ENCODE data around the gene CBFA2T2.

The CBFA2T2 gene

DNA sequence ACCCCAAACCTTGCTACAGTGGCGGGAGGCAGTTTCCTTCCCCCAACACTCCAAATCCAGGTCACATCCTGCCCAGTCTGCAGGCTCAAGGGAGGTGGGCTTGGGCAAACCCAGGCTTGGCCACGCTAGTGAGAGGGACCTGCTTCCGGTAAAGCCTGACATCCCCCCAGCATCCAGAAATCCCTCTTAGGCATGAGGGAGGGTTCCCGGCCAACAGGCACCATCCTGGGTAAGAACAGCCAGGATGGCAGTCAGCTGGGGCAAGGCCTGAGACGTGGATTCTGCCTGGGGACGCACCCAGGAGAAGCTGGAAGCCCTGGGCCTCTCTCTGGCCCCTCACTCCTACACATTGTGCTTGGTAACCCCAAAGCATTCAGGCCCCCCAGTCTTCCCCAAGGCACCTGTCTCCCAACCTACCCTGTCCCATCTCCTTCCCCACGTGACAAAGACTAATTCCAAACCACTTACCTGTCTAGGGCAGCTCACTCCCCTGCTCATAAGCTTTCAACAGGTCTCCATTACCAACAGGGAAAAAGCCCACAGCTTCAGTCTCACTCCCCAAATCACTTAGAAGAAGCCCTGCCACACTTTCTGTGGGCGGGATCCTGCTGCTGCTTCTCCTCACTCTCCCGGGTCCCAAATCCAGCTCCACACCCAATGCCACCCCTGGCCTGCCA, 174.3 kb downstream of the CBFA2T2 start:
- no peak for DNase-seq (ENCODE audit: low read depth in 2 of 2, low spot score in 1 of 2)

DNA sequence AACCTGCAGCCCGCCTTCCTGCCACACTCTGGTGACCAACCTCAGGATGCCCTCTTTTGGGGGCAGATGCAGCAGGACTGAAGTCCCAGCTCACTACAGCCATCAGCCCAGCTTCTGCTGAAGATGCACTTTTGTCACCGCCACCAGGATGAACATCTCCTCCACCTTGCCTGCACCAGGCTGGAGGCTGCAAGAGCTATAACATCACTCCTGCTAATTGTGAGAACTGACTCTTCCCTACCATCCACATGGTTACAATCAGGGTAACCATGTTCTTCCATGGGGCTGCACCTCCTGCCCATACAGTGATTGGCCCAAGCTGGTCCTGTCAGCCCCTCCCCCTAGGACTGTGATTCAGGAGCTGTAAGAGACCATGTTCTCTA, 174.9 kb downstream of the CBFA2T2 start:
- no peak for DNase-seq (ENCODE audit: low read depth in 2 of 2, low spot score in 1 of 2)

DNA sequence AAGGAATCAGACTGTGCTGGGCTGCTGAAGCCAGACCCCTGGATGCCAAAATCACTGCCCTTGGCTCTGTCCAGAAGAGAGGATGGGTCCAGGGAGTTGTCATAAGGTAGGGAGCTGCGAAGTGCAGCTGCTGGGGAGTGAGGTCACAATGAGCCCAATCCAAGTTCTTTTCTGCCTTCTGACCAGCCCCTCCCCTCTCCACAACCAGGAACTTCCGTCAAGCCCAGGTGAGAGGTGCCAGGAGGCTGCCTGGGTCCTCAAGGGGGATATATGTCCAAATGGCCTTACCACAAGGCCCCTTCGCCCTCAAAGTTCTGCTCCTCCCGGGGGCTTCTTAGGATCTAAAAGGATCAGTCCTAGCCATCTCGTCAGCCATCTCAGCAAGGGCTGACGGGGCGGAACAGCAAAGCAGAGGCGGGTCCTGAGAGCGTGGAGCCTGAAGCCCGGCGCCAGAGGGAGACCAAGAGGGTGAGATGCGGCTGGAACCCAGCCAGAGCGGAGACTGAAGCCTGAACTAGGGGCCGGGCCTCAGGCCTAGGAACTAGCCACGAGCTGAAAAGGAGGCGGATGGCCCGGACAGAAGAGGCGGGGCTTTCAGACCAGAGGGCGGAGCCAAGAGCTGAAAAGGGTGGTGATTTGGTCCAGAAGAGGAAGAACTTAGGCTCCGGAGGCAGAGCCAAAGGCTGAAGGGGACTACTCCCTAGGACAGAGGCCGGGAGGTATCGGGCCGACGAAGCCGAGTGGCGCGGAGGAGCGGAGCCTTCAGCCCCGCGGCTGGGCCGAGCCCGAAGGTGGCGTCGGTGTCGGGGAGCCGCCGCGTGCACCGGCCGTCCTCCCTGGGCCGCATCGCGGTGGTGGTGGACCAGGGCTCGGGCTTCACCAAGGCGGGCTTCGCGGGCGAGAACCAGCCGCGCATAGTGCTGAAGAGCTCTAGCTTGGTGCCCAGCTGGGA, 176.7 kb downstream of the CBFA2T2 start, which contains the start of gene ACTL10:
ACTL10 (plus strand) TSS at position 651 of the 952 bp plus-strand sequence. CDS start 555 bp downstream, outside the sequence.
- DNase-seq (ENCODE audit: low read depth in 2 of 2, low spot score in 1 of 2): peak; percentile 50 to 68

DNA sequence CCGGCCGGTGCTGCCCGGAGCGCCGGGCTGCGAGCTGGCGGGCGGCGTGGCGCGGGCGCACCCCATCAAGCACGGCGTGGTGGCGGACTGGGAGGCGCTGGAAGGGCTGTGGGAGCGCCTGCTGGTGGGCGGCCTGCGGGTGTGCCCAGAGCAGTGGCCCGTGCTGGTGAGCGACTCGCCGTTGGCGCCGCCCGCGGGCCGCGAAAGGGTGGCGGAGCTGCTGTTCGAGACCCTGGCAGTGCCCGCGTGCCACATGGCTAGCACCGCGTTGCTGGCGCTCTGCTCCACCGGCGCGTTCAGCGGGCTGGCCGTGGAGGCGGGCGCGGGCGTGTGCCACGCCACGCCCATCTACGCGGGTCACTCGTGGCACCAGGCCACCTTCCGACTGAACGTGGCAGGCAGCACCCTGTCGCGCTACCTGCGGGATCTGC, 177.4 kb downstream of the CBFA2T2 start:
- DNase-seq (ENCODE audit: low read depth in 2 of 2, low spot score in 1 of 2): no peak

DNA sequence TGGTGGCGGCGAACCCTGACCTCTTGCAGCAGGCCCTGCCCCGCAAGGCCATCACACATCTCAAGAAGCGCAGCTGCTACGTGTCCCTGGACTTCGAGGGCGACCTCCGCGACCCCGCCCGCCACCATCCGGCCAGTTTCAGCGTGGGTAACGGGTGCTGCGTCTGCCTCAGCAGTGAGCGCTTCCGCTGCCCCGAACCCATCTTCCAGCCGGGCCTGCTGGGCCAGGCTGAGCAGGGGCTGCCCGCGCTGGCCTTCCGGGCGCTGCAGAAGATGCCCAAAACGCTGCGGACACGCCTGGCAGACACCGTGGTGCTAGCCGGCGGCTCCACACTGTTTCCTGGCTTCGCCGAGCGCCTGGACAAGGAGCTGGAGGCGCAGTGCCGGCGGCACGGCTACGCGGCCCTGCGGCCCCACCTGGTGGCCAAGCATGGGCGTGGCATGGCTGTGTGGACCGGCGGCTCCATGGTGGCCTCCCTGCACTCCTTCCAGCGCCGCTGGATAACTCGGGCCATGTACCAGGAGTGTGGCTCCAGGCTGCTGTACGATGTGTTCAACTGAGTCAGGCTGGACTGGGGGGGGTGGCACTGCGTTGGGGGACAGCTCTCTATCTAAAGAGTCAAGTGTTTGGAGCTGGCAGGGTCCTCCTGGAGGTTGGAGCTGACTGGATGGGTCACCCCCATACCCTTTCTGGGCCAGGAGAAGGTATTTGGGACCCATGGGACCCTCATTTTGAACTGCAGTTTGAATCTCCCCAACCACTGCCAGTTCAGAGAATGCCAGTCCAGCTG, 178.0 kb downstream of the CBFA2T2 start:
- DNase-seq (ENCODE audit: low read depth in 2 of 2, low spot score in 1 of 2): peak in 1 of 2 donors; percentile 49

DNA sequence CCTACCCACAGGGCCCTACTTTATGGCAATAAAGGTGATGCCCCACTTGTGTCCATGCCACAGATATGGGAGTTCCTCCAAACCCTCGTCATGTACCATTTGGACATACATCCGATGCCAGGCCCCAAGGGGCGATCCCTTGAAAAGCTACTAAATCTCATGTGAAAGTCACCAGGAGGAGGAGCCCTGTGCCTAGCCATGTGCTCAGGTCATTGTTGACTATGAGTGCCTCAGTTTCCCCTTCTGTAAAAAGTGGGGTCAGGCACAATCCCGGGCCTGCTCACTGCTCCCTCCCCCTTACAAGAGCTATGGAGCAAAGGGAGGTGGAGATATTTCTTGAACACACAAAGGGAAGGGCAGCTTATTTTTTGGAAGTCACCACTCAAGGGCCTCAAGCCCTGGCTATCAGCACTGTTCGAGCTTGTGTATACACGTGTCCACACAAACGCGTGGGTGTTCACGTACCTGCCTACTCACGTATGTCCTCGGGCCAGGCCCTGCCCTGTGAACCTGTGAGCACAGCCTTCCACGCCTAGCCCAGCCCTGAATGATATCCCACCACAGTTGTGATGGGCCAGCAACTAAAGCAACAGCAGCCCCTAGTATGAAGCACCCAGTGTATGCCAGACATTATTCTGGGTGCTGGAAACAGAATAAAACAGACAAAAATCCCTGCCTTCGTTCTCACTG, 178.7 kb downstream of the CBFA2T2 start:
- DNase-seq (ENCODE audit: low read depth in 2 of 2, low spot score in 1 of 2): no peak

DNA sequence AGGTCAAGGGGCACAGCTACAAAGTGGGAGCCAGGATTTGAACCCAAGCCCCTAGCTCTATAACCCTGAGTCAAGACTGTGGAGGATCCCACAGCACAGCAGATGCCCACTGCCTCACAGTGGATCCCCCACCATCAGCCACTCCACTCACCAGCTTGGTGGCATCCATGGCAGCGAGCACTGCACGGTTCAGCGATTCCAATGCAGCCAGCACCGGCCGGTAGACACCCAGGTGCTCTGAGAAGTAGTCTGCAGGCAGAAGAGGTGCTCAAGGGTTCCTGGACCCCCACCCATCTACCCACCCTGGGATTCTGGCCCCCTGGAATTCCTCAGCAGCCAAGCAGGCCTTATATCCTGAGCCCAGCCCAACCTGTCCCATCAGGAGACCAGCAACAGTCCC, 179.3 kb downstream of the CBFA2T2 start:
- DNase-seq (ENCODE audit: low read depth in 2 of 2, low spot score in 1 of 2): no peak

DNA sequence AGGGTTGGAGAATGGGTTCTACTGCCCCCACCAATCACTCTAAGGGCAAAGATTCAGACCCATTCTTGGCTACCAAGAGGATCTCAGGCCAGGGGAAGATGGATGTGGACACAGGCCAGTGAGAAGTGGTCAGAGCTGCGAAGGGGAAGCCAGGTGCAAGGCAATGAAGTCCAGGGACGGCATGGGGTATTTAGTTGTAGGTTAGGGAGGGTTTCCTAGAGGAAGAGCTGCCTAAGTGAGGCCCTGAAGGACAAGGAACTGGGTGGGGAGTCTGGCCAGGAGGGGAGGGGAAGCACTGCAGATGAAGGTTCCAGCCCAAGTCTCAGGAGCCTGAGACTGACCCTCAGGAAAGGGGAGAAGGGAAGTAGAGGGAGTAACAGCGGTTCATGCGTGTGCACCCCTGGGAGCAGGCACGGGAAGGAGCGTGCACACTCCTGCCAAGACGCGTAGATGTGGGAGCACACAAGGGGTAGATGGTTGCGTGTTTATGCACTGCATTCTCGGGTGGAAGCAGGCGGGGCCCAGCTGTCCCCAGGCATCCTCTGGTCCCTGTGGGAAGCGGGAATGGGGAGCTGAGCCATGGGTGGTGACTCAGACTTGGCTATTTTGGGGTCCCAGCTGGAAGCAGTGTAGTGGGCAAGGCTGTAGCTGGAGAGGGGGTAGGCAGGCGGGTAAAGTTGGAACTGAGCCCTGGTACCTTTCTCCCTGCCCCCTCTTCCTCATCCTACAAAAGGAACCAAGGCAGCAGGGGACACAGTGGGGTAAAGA, 180.2 kb downstream of the CBFA2T2 start:
- no peak for DNase-seq (ENCODE audit: low read depth in 2 of 2, low spot score in 1 of 2)

DNA sequence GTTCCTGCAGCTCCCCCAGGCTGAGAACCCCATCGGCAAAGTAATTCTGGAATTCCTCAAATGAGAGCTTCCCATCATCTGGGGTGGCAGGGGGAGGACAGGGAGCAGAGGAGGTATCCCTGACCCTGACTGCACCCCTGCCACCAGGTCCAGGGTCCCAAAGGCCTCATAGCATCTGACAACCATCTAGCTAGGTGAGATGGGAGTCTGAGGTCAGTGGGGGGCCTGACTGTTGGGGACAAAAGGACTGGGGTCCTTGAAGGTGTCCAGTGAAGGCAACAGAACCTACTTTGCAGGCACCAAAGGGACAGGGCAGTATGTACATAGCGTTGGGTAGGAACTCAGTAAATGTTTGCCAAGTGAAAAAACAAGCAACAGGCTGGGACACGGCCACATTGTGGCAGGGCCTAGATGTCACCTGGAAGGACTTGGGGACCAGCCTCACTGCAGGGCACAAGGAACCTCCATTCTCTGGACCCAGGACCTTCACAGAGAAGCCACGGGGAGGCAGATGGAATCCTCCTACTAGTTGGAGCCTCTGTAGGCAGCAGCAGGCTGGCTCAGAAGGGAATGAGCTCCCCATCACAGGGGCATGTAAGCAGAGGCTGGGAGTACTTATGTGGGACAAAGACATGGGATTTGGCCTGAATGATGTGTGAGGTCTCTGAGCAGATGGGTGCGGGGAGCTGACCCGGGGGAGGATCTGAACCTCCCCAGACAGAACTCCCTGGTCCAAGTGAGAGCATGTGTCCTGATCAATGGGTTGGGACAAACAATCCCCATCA, 181.0 kb downstream of the CBFA2T2 start:
- DNase-seq (ENCODE audit: low read depth in 2 of 2, low spot score in 1 of 2): no peak

DNA sequence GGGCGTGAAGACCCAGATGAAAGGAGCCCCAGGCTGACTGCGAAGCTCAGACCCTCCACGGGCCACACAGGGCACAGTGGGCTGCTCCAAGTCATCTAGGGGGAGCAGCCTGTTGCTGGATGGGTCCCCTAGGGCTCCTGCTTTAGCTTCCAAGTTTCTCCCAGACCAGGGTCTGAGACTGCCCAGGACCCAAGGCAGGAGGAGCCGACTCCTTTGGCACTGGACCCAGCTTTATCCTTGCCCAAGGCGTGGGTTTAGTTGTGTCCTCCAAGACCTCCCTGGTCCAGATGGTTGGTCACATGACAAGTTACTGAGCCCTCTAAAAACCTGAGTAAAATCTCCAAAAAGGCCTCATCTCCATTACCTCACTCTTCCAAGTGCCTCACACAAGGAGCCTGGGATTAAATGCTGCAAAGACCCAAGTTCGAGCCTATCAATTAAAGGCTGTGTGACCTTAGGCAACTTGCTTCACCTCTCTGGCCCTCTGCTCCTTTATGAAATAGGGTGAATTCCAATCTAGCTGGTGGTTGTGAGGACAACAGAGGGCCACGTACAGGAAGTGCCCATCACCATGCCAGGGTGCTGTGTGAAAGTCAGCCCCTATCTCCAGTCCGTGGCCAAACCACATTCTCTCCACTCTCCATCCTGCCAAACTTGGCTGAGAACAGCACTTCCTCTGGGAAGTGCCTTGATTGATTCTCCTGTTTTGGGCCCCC, 181.8 kb downstream of the CBFA2T2 start:
- DNase-seq (ENCODE audit: low read depth in 2 of 2, low spot score in 1 of 2): no peak

DNA sequence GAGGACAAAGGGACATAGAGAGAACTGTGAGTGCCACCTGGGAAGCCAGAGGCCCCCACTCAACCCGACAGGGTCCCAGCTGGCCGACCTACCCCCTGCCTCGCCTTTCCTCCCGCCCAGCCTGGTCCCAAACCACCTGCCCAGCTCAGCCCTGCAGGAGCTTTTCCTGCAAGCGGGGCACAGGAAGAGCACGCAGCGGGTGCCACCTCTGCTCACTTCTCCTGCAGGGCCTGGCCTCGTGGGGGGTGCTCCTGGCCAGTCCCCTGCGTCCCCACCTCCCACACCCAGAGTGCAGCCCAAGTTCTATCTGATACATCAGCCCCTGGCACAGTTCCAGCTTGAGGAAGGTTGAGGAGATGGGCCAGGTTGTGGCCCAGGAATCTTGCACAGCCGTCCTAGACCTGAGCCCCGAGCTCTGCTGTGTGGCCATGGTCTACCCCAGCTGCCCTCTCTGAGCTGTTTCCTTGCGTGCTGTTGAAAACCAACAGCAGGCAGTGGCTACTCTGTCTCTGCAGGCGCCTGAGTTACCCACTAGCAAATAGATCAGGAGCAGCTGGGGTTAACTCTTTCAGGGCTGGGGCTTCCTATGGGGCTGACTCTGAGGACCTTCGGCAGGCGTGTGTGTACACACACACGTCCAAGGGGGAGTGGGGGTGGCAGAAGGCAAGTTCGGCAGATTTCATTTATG, 182.7 kb downstream of the CBFA2T2 start:
- DNase-seq (ENCODE audit: low read depth in 2 of 2, low spot score in 1 of 2): no peak

DNA sequence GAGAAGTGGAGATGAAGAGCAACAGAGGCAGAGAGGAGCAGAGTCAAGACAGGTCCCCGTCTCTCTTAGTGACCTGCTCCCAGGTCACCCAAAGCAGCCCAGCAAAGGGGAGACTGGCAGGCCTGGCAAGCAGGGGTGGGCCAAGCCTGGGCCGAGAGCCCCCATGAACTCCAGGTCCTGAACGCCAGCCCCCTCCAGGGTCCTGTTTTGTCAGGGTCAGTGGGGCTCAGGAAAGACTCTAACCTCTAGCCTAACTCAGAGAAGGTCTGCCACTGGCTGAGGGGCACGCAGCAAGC, 183.2 kb downstream of the CBFA2T2 start:
- no peak for DNase-seq (ENCODE audit: low read depth in 2 of 2, low spot score in 1 of 2)

DNA sequence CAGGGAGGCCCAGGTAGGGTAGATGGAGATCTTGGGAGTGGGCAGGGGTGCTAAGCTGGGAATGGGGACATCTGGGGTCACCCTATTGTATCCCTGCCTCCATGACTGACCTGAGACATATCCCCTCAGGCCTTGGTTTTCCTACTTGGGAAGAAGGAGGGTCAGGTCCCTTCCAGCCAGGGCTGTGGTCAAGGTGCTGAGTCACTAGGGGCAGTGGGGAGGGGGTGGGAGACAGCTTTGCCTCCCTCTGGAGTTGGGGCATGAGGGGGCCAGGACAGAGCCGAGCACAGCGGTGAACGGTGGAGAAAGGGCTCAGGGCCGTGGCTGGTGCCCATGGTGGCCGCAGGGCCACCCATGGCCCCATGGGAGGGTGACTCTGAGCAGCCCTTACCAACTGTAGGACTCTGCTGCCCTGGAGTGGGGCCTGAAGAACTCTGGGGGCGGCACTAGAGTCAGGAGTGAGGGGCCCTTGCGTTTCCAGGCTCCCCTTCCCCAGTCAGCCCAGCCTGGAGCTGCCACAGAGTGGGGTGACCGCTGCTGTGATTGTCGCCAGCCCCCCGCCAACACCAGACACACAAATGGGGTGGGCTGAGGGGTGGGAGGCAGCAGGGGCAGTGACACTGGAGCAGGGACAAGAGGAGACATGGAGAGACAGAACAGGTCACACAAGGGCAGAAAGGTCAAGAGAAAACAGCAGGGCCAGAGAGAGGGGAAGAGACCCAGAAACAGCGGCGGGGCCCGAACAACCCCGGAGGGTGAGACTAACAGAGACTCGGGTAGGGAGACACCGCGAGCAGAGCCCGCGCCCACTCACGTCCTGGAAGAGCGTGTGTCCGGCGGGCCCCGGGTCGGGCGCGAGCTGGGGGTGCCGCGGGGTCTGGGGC, 183.8 kb downstream of the CBFA2T2 start:
- no peak for DNase-seq (ENCODE audit: low read depth in 2 of 2, low spot score in 1 of 2)

DNA sequence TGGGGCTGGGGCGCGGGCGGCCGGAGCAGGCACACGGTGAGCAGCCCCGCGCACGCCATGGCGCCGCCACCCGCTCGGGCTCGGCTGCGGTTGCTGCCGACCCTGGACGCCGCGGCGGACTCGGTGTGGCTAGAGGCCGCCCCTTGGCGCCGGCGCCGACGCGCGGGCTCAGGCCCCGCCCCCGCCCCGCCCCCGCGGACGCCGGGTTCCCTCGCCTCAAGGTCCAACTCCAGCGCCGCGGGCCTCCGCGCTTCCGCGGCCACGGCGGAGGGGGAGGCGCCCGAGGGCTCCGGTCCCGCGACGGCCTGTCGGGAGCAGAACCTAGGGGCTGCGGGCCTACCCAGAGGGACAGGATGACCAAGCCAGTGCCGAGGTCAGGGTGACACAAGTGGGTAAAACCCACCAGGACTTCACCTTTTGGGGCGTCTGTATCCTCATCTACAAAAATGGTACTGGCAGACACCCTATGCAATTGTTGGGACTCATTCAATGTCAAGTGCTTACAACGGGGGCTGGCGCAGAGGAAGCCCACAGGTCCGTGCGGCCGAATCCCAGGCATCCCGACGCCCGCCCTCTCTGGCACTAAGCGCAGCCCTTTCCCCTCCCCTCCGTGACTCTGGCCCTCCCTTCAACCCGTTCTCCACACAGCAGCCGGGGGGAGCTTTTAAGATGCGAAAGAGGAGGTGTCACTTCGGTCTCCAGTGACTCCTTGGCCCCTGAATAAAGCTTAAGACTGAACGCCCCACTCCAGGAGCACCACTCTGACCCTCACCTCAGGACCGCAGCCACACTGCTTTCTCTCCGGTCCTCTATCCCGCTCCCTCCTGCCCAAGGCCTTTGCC, 184.6 kb downstream of the CBFA2T2 start, which contains the start of gene NECAB3:
NECAB3 (minus strand) TSS at position 135 of the 842 bp plus-strand sequence; CDS start at position 59, 76 bp downstream.
- DNase-seq (ENCODE audit: low read depth in 2 of 2, low spot score in 1 of 2): no peak

DNA sequence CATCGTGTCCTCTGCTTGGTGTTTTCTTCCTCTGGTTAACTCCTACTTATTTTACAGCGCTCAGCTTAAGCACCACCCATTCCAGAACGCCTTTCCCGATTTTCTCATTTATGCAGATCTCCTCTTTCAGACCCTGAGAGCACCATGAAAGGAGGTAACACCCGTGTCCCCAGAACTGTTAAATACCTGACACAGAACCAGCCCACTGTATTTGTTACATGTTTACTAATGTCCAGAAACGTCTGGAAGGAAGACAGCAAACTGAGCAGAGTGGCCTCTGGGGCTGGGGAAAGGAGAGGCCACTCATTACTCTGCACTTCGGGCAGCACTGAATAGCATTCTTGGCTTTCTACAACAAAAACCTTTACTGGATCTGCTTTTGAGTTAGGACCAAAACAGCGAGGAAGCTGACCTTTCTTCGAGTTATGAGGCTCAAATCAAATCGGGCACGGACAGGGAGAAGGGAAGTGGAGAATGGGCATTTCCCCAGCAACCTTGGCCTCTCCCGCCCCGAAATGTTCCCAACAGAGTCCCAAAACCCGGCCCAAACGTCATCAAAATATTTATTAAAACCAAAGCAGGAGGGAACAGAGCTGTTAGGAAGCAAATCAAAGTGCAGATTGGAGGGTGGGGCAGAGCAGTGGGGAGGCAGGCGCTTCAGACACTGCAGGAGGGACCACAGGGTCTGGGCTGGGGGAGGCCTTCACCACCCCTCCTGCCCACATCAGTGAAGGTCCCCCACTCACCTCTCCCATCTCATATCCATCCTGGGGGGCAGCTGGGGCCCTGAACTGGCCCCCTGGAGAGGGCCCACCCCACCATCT, 185.5 kb downstream of the CBFA2T2 start:
- DNase-seq (ENCODE audit: low read depth in 2 of 2, low spot score in 1 of 2): no peak

Data from stimulated activated CD8-positive, alpha-beta memory T cell treated with anti-CD3 and anti-CD28 coated beads, Interleukin-4, amount 100 ng/mL, for 4 hours (primary cell).